Measurements from ENCODE around the gene TNFAIP1. TPM values are rescaled to one million over a fixed set of nuclear protein-coding genes. Genes with fewer than 3 reads are reported as not detected.

TNFAIP1 gene
- total RNA-seq, 1 experiment from 2014 or later, result 27.5 TPM

DNA sequence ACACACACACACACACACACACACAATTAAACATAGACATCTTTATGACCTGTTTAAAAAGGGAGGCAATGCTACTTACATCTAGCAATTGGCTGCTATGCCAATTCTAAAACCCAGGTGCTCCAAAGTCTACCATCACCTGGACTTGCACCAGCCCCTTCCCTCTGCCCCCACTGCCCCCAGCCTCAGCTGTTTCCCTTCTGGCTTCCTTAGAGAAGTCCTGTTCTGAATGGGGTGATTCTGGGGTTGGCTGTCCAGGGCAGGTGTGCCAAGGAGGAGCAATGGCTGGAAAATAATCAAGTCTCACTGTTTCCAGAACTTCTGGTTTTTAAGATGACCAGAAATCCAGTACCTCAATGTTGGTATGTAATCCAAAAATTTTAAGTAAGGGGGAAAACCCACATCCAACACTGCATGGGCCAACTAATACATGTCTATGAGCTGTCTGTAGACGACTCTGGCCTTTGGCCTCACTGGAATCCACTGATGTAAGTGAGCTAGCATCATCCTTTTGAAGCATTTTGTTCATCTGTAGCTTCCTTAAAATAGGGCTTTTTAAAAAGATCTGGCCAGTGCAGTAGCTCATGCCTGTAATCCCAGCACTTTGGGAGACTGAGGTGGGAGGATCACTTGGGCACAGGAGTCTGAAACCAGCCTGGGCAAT lies 2.3 kb upstream of the TNFAIP1 start:
- no peak overlapping the region for H3K9ac ChIP-seq (ENCODE audit: low read length)
- H2AFZ ChIP-seq (ENCODE audit: low read length), result no peak overlapping the region
- H3K9me3 ChIP-seq (ENCODE audit: low read length), result no peaks in the 10 kb centered on the region
- H3K4me2 ChIP-seq (ENCODE audit: low read length), result no peak overlapping the region
- CTCF ChIA-PET, result no interaction called here
- no peaks in the 10 kb centered on the region for H3K27me3 ChIP-seq (ENCODE audit: low read length)
- POLR2A ChIA-PET (ENCODE audit: unreplicated experiment), result no interaction called here
- H3K36me3 ChIP-seq (ENCODE audit: low read depth, low read length), result peaks cover 2% of the 10 kb centered on the region; the same call in 1 of the 2 replicates
- peaks cover 49% of the 10 kb centered on the region for H3K79me2 ChIP-seq (ENCODE audit: low read length)
- peaks cover 23% of the 10 kb centered on the region for H3K4me1 ChIP-seq (ENCODE audit: insufficient read depth, low read length)
- TF ChIP-seq, protein P1, sequence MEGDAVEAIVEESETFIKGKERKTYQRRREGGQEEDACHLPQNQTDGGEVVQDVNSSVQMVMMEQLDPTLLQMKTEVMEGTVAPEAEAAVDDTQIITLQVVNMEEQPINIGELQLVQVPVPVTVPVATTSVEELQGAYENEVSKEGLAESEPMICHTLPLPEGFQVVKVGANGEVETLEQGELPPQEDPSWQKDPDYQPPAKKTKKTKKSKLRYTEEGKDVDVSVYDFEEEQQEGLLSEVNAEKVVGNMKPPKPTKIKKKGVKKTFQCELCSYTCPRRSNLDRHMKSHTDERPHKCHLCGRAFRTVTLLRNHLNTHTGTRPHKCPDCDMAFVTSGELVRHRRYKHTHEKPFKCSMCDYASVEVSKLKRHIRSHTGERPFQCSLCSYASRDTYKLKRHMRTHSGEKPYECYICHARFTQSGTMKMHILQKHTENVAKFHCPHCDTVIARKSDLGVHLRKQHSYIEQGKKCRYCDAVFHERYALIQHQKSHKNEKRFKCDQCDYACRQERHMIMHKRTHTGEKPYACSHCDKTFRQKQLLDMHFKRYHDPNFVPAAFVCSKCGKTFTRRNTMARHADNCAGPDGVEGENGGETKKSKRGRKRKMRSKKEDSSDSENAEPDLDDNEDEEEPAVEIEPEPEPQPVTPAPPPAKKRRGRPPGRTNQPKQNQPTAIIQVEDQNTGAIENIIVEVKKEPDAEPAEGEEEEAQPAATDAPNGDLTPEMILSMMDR (conservative IDR thresholded peaks at IDR 0.05; ENCODE audit: low read depth, low read length), result no peak
- no peak for TF ChIP-seq EZH2 (IDR thresholded peaks at IDR 0.05; ENCODE audit: low read length, unreplicated experiment)
- TF ChIP-seq EZH2phosphoT487 (IDR thresholded peaks at IDR 0.05; ENCODE audit: borderline replicate concordance, low read length), result no peak
- BruUV-seq (replicated peaks), result no TSS peak
- 0 out of 2 replicates have a peak, but pooled peaks cover 6% of the 10 kb centered on the region for H4K20me1 ChIP-seq (ENCODE audit: low read length)
- no peak overlapping the region for H3K27ac ChIP-seq (ENCODE audit: low read length)
- DNase-seq, result no peak
- no peaks in the 10 kb centered on the region for H3F3A ChIP-seq (ENCODE audit: low read length, unreplicated experiment)
- intact Hi-C loops (cut with micrococcal nuclease), result no loop called here
- ATAC-seq, result no peak
- H3K9me2 ChIP-seq (replicated peaks; ENCODE audit: low read length), result no peaks in the 10 kb centered on the region
- no peak overlapping the region for H3K4me3 ChIP-seq (ENCODE audit: low read length)

DNA sequence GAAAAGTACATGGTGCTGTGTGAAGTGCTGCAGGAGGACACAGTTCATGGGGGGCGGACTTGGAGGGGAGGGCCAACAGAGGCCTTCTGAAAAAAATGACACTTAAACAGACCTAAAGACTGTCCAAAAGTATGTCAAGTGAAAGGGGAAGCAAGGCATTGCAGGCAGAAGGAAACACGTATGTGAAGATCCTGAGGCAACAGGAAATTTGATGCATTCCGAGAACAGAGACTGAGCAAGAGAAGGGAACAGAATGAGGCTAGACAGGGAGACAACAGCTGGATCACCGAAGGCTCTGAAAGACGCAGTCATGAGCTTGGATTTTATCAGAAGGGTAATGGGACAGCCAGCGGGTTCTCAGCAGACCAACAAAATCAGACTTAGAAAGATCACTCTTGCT lies 1.4 kb upstream of the TNFAIP1 start:
- Histone ChIP-seq H3K9ac (ENCODE audit: low read length) (peak overlapping the region; percentile 84), H3K27me3 (ENCODE audit: low read length) (no peaks in the 10 kb centered on the region), H4K20me1 (ENCODE audit: low read length) (0 out of 2 replicates have a peak, but pooled peaks cover 6% of the 10 kb centered on the region), H3K4me1 (ENCODE audit: insufficient read depth, low read length) (peaks cover 25% of the 10 kb centered on the region), H3K9me2 (replicated peaks; ENCODE audit: low read length) (no peaks in the 10 kb centered on the region), H2AFZ (ENCODE audit: low read length) (no peak overlapping the region), H3K9me3 (ENCODE audit: low read length) (no peaks in the 10 kb centered on the region), H3K4me3 (ENCODE audit: low read length) (peak overlapping the region; percentile 97), H3K79me2 (ENCODE audit: low read length) (peaks cover 56% of the 10 kb centered on the region), H3K27ac (ENCODE audit: low read length) (no peak overlapping the region), H3K36me3 (ENCODE audit: low read depth, low read length) (no peaks in the 10 kb centered on the region), H3K4me2 (ENCODE audit: low read length) (peak overlapping the region; percentile 98), H3F3A (ENCODE audit: low read length, unreplicated experiment) (no peaks in the 10 kb centered on the region)
- no peak for DNase-seq
- intact Hi-C loops (cut with micrococcal nuclease), result no loop called here
- POLR2A ChIA-PET (ENCODE audit: unreplicated experiment), result no interaction called here
- no peak for TF ChIP-seq EZH2 (IDR thresholded peaks at IDR 0.05; ENCODE audit: low read length, unreplicated experiment)
- TF ChIP-seq EZH2phosphoT487 (IDR thresholded peaks at IDR 0.05; ENCODE audit: borderline replicate concordance, low read length), result no peak
- TF ChIP-seq, protein P1 (conservative IDR thresholded peaks at IDR 0.05; ENCODE audit: low read depth, low read length), result no peak
- no TSS peak for BruUV-seq (replicated peaks)
- ATAC-seq, result no peak
- CTCF ChIA-PET, result no interaction called here

DNA sequence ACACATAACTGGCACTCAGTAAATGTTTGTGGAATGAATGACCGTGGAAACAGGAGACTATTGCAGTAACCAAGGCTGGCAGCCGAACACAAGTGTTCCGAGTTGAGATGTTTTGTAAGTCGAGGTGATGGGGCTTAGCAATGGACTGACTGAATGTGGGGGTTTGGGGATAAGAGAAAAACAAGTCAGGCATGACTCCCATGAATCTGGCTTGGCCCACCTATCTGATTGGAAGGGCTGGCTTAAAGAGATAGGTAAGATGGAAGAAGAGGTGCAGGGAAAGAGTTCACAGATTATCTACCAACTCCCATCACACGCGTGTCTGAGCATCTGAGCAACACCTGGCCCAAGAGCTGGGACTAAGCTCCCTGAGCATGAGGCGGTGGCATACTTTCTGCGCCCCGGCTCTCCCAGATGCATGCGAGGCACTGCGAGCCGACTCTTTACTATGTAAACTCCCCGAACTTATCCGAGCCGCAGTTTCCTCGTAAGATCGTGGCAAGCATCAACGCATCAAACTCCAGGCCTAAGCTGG lies 828 bp upstream of the TNFAIP1 start:
- no peaks in the 10 kb centered on the region for H3K9me2 ChIP-seq (replicated peaks; ENCODE audit: low read length)
- H3K4me2 ChIP-seq (ENCODE audit: low read length), result peak overlapping the region; percentile 98
- H3K27me3 ChIP-seq (ENCODE audit: low read length), result no peaks in the 10 kb centered on the region
- H3K27ac ChIP-seq (ENCODE audit: low read length), result no peak overlapping the region; the same call in 1 of the 2 replicates
- peak overlapping the region; percentile 97 for H3K4me3 ChIP-seq (ENCODE audit: low read length)
- no peaks in the 10 kb centered on the region for H3K9me3 ChIP-seq (ENCODE audit: low read length)
- BruUV-seq (replicated peaks), result TSS peak; percentile 38
- peak overlapping the region; percentile 84 for H3K9ac ChIP-seq (ENCODE audit: low read length)
- no peaks in the 10 kb centered on the region for H3F3A ChIP-seq (ENCODE audit: low read length, unreplicated experiment)
- ATAC-seq, result no peak
- peaks cover 25% of the 10 kb centered on the region for H3K4me1 ChIP-seq (ENCODE audit: insufficient read depth, low read length)
- peaks cover 60% of the 10 kb centered on the region for H3K79me2 ChIP-seq (ENCODE audit: low read length)
- peak overlapping the region; percentile 92 for H2AFZ ChIP-seq (ENCODE audit: low read length)
- CTCF ChIA-PET, result interaction anchor here (1.4 kb wide), 1 partner anchor 12 kb away, joined by 5 read pairs; no protein-coding TSS in a partner anchor
- H3K36me3 ChIP-seq (ENCODE audit: low read depth, low read length), result no peaks in the 10 kb centered on the region
- TF ChIP-seq EZH2 (IDR thresholded peaks at IDR 0.05; ENCODE audit: low read length, unreplicated experiment) (no peak), EZH2phosphoT487 (IDR thresholded peaks at IDR 0.05; ENCODE audit: borderline replicate concordance, low read length) (no peak)
- TF ChIP-seq, protein P1 (conservative IDR thresholded peaks at IDR 0.05; ENCODE audit: low read depth, low read length), result no peak
- intact Hi-C loops (cut with micrococcal nuclease), result loop anchor here (1.0 kb wide), 1 partner anchor 23 kb away; the partner anchor contains the start of gene POLDIP2
- POLR2A ChIA-PET (ENCODE audit: unreplicated experiment), result interaction anchor here (0.8 to 2.3 kb wide), 2 partner anchors 13 to 294 kb away, joined by 3 to 14 read pairs; no protein-coding TSS in a partner anchor
- H4K20me1 ChIP-seq (ENCODE audit: low read length), result 0 out of 2 replicates have a peak, but pooled peaks cover 6% of the 10 kb centered on the region
- no peak for DNase-seq

Measured in PC-3 (cell line).